WTC11 (cell line): ENCODE measurements around the gene SLC16A10. TPM values are rescaled to one million over a fixed set of nuclear protein-coding genes. Genes with fewer than 3 reads are reported as not detected.

ENCODE experiments used
- ATAC-seq: fragments of 200-7000 bp; cut with Tn5 transposase; 2 replicates; pipeline ENCODE4 v1.10.0; 2021; ENCODE audit warnings: mild to moderate bottlenecking, moderate library complexity
- CTCF ChIA-PET: fragments of 300-600 bp; sonication (Branson Sonifier 250); formaldehyde crosslinking; loops from one replicate; lab custom pipeline; 2021; ENCODE audit warnings: antibody characterized with exemption; lab: Charles Lee
- POLR2A ChIA-PET: fragments of 350-600 bp; sonication (Branson Sonifier 250); formaldehyde crosslinking; loops from one replicate; lab custom pipeline; 2021; ENCODE audit warnings: antibody characterized with exemption; lab: Charles Lee
- DNase-seq: peaks from one replicate; pipeline ENCODE4 v3.0.0; 2021; ENCODE audit warnings: low spot score
- H3K27ac Mint-ChIP-seq: 2 replicates; pipeline ENCODE4 v1.8.0; 2021; ENCODE audit warnings: mixed read lengths
- H3K27me3 Mint-ChIP-seq: 2 replicates; pipeline ENCODE4 v1.8.0; 2021; ENCODE audit warnings: low read depth, mild to moderate bottlenecking, moderate library complexity, mixed read lengths
- H3K36me3 Mint-ChIP-seq: 2 replicates; pipeline ENCODE4 v1.8.0; 2021; ENCODE audit warnings: mixed read lengths
- H3K4me1 Mint-ChIP-seq: 2 replicates; pipeline ENCODE4 v1.8.0; 2022; ENCODE audit warnings: mixed read lengths
- H3K4me3 Mint-ChIP-seq: 2 replicates; pipeline ENCODE4 v1.8.0; 2021; ENCODE audit warnings: mild to moderate bottlenecking, moderate library complexity, mixed read lengths
- H3K9me3 Mint-ChIP-seq: 2 replicates; pipeline ENCODE4 v1.8.0; 2021; ENCODE audit warnings: mixed read lengths
- AFF4 ChIP-seq: sonication (generic); formaldehyde crosslinking; IDR thresholded peaks from 2 replicates; pipeline ENCODE4 v1.8.1; 2023; ENCODE audit warnings: mild to moderate bottlenecking, missing genetic modification reagents, borderline replicate concordance
- CBFB ChIP-seq: sonication (generic); formaldehyde crosslinking; IDR thresholded peaks from 2 replicates; pipeline ENCODE4 v1.8.1; 2022; ENCODE audit warnings: mild to moderate bottlenecking, low read depth, missing genetic modification reagents
- EMX1 ChIP-seq: fragments of 250-450 bp; sonication (Bioruptor Pico); IDR thresholded peaks from 2 replicates; pipeline ENCODE4 v1.8.0; 2021; ENCODE audit warnings: mild to moderate bottlenecking
- ESRRA ChIP-seq: sonication (generic); formaldehyde crosslinking; IDR thresholded peaks from 2 replicates; pipeline ENCODE4 v1.8.1; 2022; ENCODE audit warnings: mild to moderate bottlenecking, missing genetic modification reagents, borderline replicate concordance
- ETV6 ChIP-seq: sonication (generic); formaldehyde crosslinking; IDR thresholded peaks from 2 replicates; pipeline ENCODE4 v1.8.1; 2022; ENCODE audit warnings: mild to moderate bottlenecking, missing genetic modification reagents
- FOXP1 ChIP-seq: sonication (generic); formaldehyde crosslinking; IDR thresholded peaks from 2 replicates; pipeline ENCODE4 v1.8.0; 2022; ENCODE audit warnings: missing genetic modification reagents, mild to moderate bottlenecking, moderate library complexity, borderline replicate concordance
- GRHL2 ChIP-seq: fragments of 250-450 bp; sonication (Bioruptor Pico); IDR thresholded peaks from 2 replicates; pipeline ENCODE4 v1.8.0; 2022; ENCODE audit warnings: mild to moderate bottlenecking, moderate library complexity; ENCODE audit not compliant: insufficient replicate concordance, severe bottlenecking
- GTF2I ChIP-seq: fragments of 250-450 bp; sonication (Bioruptor Pico); conservative IDR thresholded peaks from 2 replicates; pipeline ENCODE4 v1.4.0; 2021; ENCODE audit warnings: mild to moderate bottlenecking
- IRF1 ChIP-seq: sonication (generic); formaldehyde crosslinking; IDR thresholded peaks from 2 replicates; pipeline ENCODE4 v1.8.0; 2023; ENCODE audit warnings: missing genetic modification reagents
- IRF2 ChIP-seq: sonication (generic); formaldehyde crosslinking; IDR thresholded peaks from 2 replicates; pipeline ENCODE4 v1.8.0; 2022; ENCODE audit warnings: low read depth, missing genetic modification reagents, borderline replicate concordance
- MLX ChIP-seq: sonication (generic); formaldehyde crosslinking; IDR thresholded peaks from 2 replicates; pipeline ENCODE4 v1.8.1; 2023; ENCODE audit warnings: mild to moderate bottlenecking, missing genetic modification reagents, moderate library complexity
- NFE2L1 ChIP-seq: sonication (generic); formaldehyde crosslinking; IDR thresholded peaks from 2 replicates; pipeline ENCODE4 v1.8.1; 2023; ENCODE audit warnings: missing genetic modification reagents
- OVOL2 ChIP-seq: fragments of 250-450 bp; sonication (Bioruptor Pico); IDR thresholded peaks from 2 replicates; pipeline ENCODE4 v1.9.0; 2021; ENCODE audit warnings: mild to moderate bottlenecking, borderline replicate concordance
- PRDM15 ChIP-seq: sonication (generic); formaldehyde crosslinking; IDR thresholded peaks from 2 replicates; pipeline ENCODE4 v1.8.0; 2022; ENCODE audit warnings: missing genetic modification reagents
- SOX15 ChIP-seq: fragments of 250-450 bp; sonication (Bioruptor Pico); IDR thresholded peaks from 2 replicates; pipeline ENCODE4 v1.9.0; 2021; ENCODE audit warnings: mild to moderate bottlenecking
- ZBTB21 ChIP-seq: sonication (generic); formaldehyde crosslinking; IDR thresholded peaks from 2 replicates; pipeline ENCODE4 v1.8.1; 2023; ENCODE audit warnings: mild to moderate bottlenecking, missing genetic modification reagents, borderline replicate concordance
- ZNF219 ChIP-seq: sonication (generic); formaldehyde crosslinking; IDR thresholded peaks from 2 replicates; pipeline ENCODE4 v1.8.0; 2023; ENCODE audit warnings: missing genetic modification reagents, mild to moderate bottlenecking, borderline replicate concordance
- ZNF396 ChIP-seq: fragments of 250-450 bp; sonication (Bioruptor Pico); IDR thresholded peaks from 2 replicates; pipeline ENCODE4 v1.8.0; 2021; ENCODE audit warnings: mild to moderate bottlenecking, moderate library complexity, borderline replicate concordance
- ZNF416 ChIP-seq: fragments of 250-450 bp; sonication (Bioruptor Pico); IDR thresholded peaks from 2 replicates; pipeline ENCODE4 v1.9.0; 2021; ENCODE audit warnings: mild to moderate bottlenecking, inconsistent platforms
- ZNF671 ChIP-seq: fragments of 250-450 bp; sonication (Bioruptor Pico); IDR thresholded peaks from 2 replicates; pipeline ENCODE4 v1.8.0; 2021; ENCODE audit warnings: mild to moderate bottlenecking
- total RNA-seq: library from RNA; stranded (reverse); gene quantifications from 3 replicates; pipeline ENCODE4 v1.2.3, GENCODE V29; 2021
- TF ChIP-seq, protein P1 (sequence below): sonication (generic); formaldehyde crosslinking; IDR thresholded peaks from 2 replicates; pipeline ENCODE4 v1.8.0; 2022; ENCODE audit warnings: mild to moderate bottlenecking, missing genetic modification reagents
- TF ChIP-seq, protein P2 (sequence below): sonication (generic); formaldehyde crosslinking; IDR thresholded peaks from 2 replicates; pipeline ENCODE4 v1.8.1; 2022; ENCODE audit warnings: mild to moderate bottlenecking, missing genetic modification reagents, moderate library complexity, borderline replicate concordance
- TF ChIP-seq, protein P3 (sequence below): sonication (generic); formaldehyde crosslinking; IDR thresholded peaks from 2 replicates; pipeline ENCODE4 v1.8.1; 2023; ENCODE audit warnings: mild to moderate bottlenecking, moderate library complexity, missing genetic modification reagents

SLC16A10 gene
- total RNA-seq, 1 experiment from 2014 or later: 18.4 TPM

DNA sequence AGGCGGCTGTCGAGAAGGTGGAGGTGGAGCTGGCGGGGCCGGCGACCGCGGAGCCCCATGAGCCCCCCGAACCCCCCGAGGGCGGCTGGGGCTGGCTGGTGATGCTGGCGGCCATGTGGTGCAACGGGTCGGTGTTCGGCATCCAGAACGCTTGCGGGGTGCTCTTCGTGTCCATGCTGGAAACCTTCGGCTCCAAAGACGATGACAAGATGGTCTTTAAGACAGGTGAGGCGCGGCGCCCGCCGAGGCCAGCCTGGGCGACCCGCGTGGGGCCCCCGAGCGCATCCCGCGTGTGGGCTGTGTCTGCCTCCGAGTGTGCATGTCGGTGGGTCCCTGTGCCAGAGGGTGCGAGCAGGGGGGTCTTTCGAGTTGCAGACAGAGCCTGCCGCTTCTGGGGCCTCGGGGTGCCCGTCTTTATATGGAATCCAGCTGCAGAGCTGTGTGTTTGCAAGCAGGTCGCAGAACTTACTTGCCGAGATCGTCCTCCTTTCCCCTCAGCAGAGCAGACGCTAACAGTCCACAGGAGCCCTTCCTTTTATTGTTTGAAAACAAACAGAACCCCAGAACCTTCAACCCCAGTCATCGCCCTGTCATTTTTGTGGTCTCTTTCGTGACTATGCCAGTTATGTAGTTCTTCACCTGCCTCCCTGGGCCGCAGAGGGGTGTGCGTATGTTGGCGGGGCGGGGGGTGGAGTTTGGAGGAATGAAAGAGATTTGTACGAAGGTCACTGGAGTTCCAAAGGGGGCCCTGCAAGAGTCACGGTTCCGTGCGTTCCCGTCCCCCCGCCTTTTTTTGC lies 766 bp downstream of the SLC16A10 start:
- DNase-seq: peak; percentile 61
- ATAC-seq: peak; percentile 31
- Mint-ChIP-seq H3K4me3 (peak overlapping the region; percentile 89), H3K27me3 (peaks cover 26% of the 10 kb centered on the region), H3K27ac (no peak overlapping the region), H3K4me1 (peaks cover 42% of the 10 kb centered on the region), H3K36me3 (no peaks in the 10 kb centered on the region), H3K9me3 (no peaks in the 10 kb centered on the region)
- CTCF ChIA-PET: interaction anchor here (0.8 to 1.7 kb wide), 2 partner anchors 43 to 171 kb away, joined by 3 to 6 read pairs; a partner anchor contains a TSS
- 0 out of 2 replicates have a peak, but pooled peaks have one; percentile 28 for TF ChIP-seq ETV6
- TF ChIP-seq ZNF396 (CRISPR knock-in tag): no peak
- TF ChIP-seq, protein P1, sequence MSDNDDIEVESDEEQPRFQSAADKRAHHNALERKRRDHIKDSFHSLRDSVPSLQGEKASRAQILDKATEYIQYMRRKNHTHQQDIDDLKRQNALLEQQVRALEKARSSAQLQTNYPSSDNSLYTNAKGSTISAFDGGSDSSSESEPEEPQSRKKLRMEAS (CRISPR knock-in tag): peak; percentile 59; the same call in 1 of the 2 replicates
- TF ChIP-seq, protein P2, sequence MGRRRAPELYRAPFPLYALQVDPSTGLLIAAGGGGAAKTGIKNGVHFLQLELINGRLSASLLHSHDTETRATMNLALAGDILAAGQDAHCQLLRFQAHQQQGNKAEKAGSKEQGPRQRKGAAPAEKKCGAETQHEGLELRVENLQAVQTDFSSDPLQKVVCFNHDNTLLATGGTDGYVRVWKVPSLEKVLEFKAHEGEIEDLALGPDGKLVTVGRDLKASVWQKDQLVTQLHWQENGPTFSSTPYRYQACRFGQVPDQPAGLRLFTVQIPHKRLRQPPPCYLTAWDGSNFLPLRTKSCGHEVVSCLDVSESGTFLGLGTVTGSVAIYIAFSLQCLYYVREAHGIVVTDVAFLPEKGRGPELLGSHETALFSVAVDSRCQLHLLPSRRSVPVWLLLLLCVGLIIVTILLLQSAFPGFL (CRISPR knock-in tag): no peak
- TF ChIP-seq IRF1 (CRISPR knock-in tag): no peak
- POLR2A ChIA-PET: no interaction called here

DNA sequence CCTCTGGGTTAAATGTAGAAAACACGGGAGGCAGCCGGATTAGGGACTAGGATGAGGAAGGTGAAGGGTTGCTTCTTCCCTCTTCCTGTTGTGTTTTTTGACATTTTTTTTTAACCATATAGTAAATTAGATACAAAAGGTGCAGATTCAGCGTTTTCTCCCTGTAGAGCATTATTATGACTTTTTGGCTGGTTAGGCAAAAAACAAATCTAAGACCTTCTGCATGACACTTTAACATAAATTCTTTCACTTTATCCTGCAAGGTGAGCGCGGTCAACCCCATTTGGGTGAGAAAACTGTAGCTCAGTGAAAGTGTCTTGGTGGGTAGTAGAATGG lies 1.3 kb downstream of the SLC16A10 start:
- no peaks in the 10 kb centered on the region for H3K36me3 Mint-ChIP-seq
- no peak for ATAC-seq
- TF ChIP-seq ZNF671 (no peak), AFF4 (CRISPR knock-in tag) (no peak), IRF2 (no peak), PRDM15 (CRISPR knock-in tag) (no peak), ZBTB21 (CRISPR knock-in tag) (no peak), FOXP1 (CRISPR knock-in tag) (no peak), GTF2I (CRISPR knock-in tag) (no peak), EMX1 (CRISPR knock-in tag) (no peak), ZNF219 (no peak), GRHL2 (CRISPR knock-in tag) (no peak), MLX (CRISPR knock-in tag) (no peak), OVOL2 (no peak), SOX15 (CRISPR knock-in tag) (no peak), ZNF416 (CRISPR knock-in tag) (no peak), ESRRA (CRISPR knock-in tag) (no peak), NFE2L1 (CRISPR knock-in tag) (no peak), CBFB (CRISPR knock-in tag) (no peak)
- TF ChIP-seq, protein P3, sequence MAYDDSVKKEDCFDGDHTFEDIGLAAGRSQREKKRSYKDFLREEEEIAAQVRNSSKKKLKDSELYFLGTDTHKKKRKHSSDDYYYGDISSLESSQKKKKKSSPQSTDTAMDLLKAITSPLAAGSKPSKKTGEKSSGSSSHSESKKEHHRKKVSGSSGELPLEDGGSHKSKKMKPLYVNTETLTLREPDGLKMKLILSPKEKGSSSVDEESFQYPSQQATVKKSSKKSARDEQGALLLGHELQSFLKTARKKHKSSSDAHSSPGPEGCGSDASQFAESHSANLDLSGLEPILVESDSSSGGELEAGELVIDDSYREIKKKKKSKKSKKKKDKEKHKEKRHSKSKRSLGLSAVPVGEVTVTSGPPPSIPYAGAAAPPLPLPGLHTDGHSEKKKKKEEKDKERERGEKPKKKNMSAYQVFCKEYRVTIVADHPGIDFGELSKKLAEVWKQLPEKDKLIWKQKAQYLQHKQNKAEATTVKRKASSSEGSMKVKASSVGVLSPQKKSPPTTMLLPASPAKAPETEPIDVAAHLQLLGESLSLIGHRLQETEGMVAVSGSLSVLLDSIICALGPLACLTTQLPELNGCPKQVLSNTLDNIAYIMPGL (CRISPR knock-in tag): no peak

More for the DNA sequence above, 1.3 kb downstream of the SLC16A10 start:
- H3K27me3 Mint-ChIP-seq: peaks cover 26% of the 10 kb centered on the region
- DNase-seq: no peak
- H3K27ac Mint-ChIP-seq: no peak overlapping the region
- peak overlapping the region; percentile 89 for H3K4me3 Mint-ChIP-seq
- CTCF ChIA-PET: interaction anchor here (0.8 to 1.7 kb wide), 2 partner anchors 43 to 170 kb away, joined by 3 to 6 read pairs; a partner anchor contains a TSS
- H3K4me1 Mint-ChIP-seq: peaks cover 42% of the 10 kb centered on the region
- POLR2A ChIA-PET: no interaction called here
- H3K9me3 Mint-ChIP-seq: no peaks in the 10 kb centered on the region
